NT2/D1 (cell line): Measurements from ENCODE around the gene STK32B.

Source experiments
- SUZ12 ChIP-seq: IDR thresholded peaks from 2 replicates; pipeline ENCODE4 v1.6.1; 2011; ENCODE audit not compliant: insufficient read length, insufficient read depth; ENCODE audit errors: extremely low read depth
- YY1 ChIP-seq: IDR thresholded peaks from 2 replicates; pipeline ENCODE4 v1.6.1; 2011; ENCODE audit not compliant: insufficient read length, insufficient read depth
- ZNF274 ChIP-seq: IDR thresholded peaks from 2 replicates; pipeline ENCODE4 v1.6.1; 2011; ENCODE audit warnings: mild to moderate bottlenecking, low read depth, low read length

DNA sequence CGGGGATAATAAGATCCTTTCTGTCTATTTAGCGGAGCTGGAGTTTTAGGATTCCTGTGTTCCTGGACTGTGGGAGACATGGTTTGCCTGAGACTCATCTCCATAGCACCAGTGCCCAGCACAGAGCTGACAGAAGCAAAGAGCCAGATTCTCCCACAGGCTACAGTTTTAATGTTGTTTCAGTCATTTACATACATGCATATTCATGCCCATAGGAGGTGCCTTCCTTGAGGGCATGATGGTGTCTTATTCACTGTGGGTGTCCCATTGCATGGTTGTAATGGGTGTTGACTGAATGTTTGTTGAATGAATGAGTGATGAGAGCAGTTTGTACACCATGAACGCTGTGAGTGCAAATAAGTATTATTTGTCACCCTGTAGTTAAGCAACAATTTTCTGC lies 396.5 kb downstream of the STK32B start:
- TF ChIP-seq YY1, result no peak
- TF ChIP-seq SUZ12, result no peak
- no peak for TF ChIP-seq ZNF274
